ENCODE results near the gene BLNK.

The BLNK gene

DNA sequence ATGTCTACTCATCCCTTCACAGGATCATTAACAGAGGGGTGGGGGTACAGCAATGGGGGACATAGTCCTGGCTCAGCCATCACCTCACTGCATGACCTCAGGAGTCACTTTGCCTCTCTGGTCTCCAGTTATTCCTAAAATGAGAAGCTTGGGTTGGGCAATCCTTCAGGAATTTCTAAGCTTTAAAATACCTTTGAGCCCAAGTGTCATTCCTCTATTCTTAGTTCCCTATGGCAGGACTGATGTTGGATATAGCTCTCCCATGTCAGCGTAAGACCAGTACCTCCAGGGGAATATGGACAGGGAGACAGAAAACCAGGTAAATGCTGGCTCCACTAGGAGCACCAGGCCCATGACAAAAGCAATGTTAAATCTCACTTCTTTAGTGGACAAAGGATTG is 34.5 kb downstream of the BLNK start:
- no peak for ATAC-seq (replicated peaks)
- Mint-ChIP-seq H3K36me3 (peaks cover 70 to 83% of the 10 kb centered on the region in 2 donors), H3K4me3 (peak overlapping the region; percentile 4 to 50), H3K27ac (peak overlapping the region; percentile 39), H3K27me3 (no peaks in the 10 kb centered on the region), H3K9me3 (no peaks in the 10 kb centered on the region), H3K4me1 (peaks cover 63 to 99% of the 10 kb centered on the region in 2 donors)
- no peak for DNase-seq

DNA sequence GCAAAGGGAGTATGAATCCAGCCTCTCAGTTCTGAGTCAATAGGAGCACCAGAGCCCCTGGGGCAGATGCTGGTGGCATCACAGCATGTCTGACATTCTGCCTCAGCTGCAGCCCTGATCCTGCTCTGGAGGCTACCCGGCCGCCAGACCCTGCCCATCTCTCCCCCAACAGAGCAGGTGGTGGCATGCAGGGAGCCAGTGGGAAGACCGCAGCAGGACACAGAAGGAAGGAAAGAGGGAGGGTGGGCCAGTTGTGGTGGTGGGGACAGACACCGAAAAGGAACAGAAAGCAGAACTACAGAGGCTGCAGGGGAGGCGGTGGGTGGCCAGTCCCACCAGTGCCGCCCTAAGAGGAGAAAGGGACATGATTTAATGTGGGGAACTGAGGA is 35.3 kb downstream of the BLNK start:
- no peaks in the 10 kb centered on the region for H3K27me3 Mint-ChIP-seq
- peak overlapping the region; percentile 92 for H3K27ac Mint-ChIP-seq
- ATAC-seq (replicated peaks): peak; percentile 67 to 73
- no peak for DNase-seq
- peak overlapping the region; percentile 58 to 75 for H3K4me3 Mint-ChIP-seq
- H3K36me3 Mint-ChIP-seq: peaks cover 68 to 79% of the 10 kb centered on the region in 2 donors
- no peaks in the 10 kb centered on the region for H3K9me3 Mint-ChIP-seq
- H3K4me1 Mint-ChIP-seq: peaks cover 66 to 99% of the 10 kb centered on the region in 2 donors

DNA sequence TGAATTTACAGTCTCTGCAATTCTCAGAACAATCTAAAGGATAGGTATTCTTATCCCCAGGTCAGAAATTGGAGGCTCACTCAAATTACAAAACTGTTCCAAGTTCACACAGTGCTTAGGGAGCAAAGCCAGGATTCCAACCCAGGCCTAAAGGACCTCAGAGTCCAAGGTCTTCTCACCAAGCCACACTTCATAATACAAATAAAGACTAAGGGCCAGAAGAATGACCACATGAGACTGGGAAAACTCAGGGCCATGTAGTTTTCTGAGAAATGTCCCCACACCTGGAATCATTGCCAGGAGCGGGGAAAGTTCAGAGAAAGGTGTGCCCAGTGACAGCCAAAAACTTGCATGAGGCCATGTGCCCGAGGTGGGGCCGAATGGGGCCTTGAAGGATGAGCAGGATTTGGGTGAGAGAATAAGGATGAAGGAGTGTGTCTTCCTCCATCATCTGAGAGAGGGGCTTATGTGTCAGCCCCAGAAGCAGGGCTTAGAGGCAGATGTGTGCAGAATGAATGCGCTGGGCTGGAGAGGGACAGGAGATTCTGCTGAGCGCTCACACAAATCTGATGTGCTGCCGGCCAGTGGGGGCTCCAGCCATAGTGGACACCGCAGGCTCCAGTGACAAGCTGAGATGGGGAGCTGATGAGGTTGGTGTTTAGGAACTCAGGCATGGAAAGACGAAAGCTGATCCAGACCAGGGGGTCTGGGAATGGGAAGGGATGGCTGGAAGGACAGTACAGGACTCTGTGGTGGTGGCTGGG is 35.9 kb downstream of the BLNK start:
- DNase-seq: no peak
- no peaks in the 10 kb centered on the region for H3K9me3 Mint-ChIP-seq
- peak; percentile 13 to 32 for ATAC-seq (replicated peaks)
- H3K27me3 Mint-ChIP-seq: no peaks in the 10 kb centered on the region
- peaks cover 66 to 75% of the 10 kb centered on the region in 2 donors for H3K36me3 Mint-ChIP-seq
- H3K4me3 Mint-ChIP-seq: peak overlapping the region; percentile 58 to 75
- peaks cover 72 to 99% of the 10 kb centered on the region in 2 donors for H3K4me1 Mint-ChIP-seq
- peak overlapping the region; percentile 92 for H3K27ac Mint-ChIP-seq

DNA sequence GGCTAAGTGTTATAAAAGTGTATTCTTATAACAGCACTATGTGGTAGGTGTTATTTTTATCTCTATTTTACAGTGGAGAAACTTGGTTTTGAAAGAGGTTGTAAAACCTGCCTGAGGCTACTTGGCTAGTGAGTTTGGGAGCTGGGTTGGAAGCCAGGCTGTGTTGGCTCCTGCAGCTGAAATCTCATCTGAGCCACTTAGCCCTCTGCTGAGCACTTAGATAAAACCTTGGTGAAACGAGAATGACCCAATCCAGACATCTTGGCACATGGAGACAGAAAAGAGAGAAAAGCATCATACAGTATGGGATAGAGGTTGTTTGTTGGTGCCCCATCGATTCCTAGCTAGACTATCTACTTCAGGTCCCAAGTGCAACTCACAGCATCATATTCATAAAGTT is 37.4 kb downstream of the BLNK start:
- H3K27ac Mint-ChIP-seq: no peak overlapping the region
- ATAC-seq (replicated peaks): no peak
- DNase-seq: no peak
- peaks cover 71 to 74% of the 10 kb centered on the region in 2 donors for H3K36me3 Mint-ChIP-seq
- no peaks in the 10 kb centered on the region for H3K9me3 Mint-ChIP-seq
- no peak overlapping the region for H3K4me3 Mint-ChIP-seq
- no peaks in the 10 kb centered on the region for H3K27me3 Mint-ChIP-seq
- peaks cover 73 to 98% of the 10 kb centered on the region in 2 donors for H3K4me1 Mint-ChIP-seq

DNA sequence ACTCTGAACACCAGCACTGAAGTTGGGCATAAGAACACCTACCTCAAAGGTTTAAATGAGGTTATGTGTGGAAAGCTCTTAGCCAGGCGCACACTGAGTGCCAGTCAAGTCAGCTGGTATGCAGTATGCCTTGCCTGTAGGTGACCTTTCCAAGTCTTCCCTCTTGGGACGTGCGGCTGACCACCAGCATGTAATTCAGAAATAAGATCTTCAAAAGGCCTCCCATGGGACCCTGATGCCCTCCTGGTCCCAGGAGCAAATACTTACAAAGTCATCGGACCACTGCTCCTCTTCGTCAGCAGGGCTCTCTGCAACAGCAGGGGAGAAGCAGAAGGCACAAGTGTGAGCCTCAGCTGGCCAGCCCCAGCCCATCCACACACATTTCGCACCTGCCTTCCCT is 40.8 kb downstream of the BLNK start:
- peaks cover 44 to 64% of the 10 kb centered on the region in 2 donors for H3K4me1 Mint-ChIP-seq
- H3K27me3 Mint-ChIP-seq: no peaks in the 10 kb centered on the region
- peaks cover 44 to 61% of the 10 kb centered on the region in 2 donors for H3K36me3 Mint-ChIP-seq
- ATAC-seq (replicated peaks) (peak; percentile 93), DNase-seq (peak; percentile 83)
- no peaks in the 10 kb centered on the region for H3K9me3 Mint-ChIP-seq
- H3K27ac Mint-ChIP-seq: peak overlapping the region; percentile 96
- H3K4me3 Mint-ChIP-seq: peak overlapping the region; percentile 7 to 56

DNA sequence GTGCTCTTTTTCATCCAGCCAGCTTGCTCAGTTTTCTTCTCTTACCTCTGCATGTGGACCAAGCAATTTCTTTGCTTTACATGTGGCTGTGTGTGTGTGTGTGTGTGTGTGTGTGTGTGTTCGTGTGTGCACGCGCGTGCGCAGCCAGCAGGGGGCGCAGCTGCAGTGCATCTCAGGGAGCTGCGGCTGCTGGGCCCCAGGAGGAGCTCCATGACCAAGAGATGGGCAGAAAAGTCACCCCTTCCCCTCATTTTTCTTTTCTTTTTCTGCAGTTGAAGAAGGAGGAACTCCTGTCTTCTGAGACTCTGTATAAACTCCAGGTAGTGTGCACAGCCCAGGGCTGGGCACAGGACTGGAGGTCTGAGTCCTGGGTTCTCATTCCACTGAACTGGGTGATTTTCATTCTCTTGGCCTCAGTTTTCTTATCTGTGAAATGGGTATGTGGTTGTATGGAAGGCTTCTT is 41.8 kb downstream of the BLNK start:
- Mint-ChIP-seq H3K36me3 (peaks cover 40 to 62% of the 10 kb centered on the region in 2 donors), H3K4me1 (peaks cover 40 to 55% of the 10 kb centered on the region in 2 donors), H3K27me3 (no peaks in the 10 kb centered on the region), H3K9me3 (no peaks in the 10 kb centered on the region), H3K4me3 (peak overlapping the region; percentile 14 to 69), H3K27ac (peak overlapping the region; percentile 96)
- DNase-seq (peak; percentile 58), ATAC-seq (replicated peaks) (peak; percentile 47 to 57)

DNA sequence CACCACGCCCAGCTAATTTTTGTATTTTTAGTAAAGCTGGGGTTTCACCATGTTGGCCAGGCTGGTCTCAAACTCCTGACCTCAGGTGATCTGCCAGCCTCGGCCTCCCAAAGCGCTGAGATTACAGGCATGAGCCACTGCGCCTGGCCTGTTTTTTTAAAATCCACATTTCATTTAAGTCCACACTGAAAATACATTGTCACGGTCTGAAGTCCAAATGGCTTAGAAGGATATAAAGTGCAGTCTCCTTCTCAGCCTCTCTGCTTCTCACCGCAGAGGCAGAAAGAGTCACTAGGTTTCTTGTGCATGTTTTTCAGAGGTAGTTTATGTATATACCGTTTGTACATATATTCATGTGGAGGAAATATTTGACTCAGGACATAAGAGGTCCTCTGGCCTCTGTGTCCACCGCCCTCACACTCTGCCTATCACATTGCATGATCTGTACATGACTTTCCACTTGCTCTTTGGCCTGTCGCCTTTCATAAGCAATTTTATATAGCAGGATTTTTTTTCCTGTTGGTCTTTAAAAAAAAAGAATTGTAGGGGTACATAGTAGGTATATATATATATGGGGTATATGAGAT is 42.9 kb downstream of the BLNK start:
- H3K27me3 Mint-ChIP-seq: no peaks in the 10 kb centered on the region
- H3K4me1 Mint-ChIP-seq: peaks cover 34 to 45% of the 10 kb centered on the region in 2 donors
- H3K36me3 Mint-ChIP-seq: peaks cover 41 to 69% of the 10 kb centered on the region in 2 donors
- no peak overlapping the region for H3K4me3 Mint-ChIP-seq
- H3K27ac Mint-ChIP-seq: no peak overlapping the region
- DNase-seq (no peak), ATAC-seq (replicated peaks) (no peak)
- H3K9me3 Mint-ChIP-seq: no peaks in the 10 kb centered on the region

DNA sequence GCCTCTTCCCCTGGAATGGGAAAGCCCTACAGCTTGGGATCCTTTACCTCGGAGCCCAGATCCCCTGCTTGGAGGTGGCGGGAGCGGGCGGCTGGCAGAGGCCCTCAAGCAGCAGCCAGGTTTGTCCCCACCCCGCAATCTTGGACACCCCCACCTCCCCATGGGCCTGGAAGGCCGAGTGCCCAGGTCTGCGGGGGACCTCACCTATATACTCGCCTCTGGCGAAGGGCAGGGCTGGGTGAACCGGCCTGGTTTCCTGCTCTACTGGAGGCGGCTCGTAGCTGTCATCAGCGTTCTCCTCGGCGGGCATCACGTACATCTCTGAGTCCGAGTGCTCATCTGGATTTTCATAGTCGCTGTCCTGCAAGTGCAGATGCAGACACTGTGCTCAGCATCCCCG is 44.2 kb downstream of the BLNK start:
- H3K27ac Mint-ChIP-seq: no peak overlapping the region
- DNase-seq (no peak), ATAC-seq (replicated peaks) (no peak)

DNA sequence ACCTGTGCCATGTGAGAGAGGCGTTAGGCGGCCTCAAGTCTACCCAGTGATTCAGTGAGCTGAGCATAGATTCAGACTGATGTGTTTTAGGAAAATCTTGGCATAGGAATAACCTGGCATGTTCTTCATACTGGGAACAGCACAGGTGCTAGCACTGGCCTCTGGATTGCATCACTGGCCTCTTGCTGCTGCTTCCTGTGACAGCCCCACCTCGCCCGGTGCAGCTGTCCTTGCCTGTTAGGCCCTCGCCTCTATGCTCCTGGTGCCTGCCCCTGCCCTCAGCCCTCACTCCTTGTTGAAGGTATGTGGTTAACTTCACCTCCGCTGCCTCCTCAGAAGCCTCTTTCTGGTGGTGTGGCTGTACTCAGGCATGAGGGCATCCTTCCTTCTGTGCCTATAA is 46.2 kb downstream of the BLNK start:
- Mint-ChIP-seq H3K9me3 (no peaks in the 10 kb centered on the region), H3K27me3 (no peaks in the 10 kb centered on the region), H3K36me3 (peaks cover 46 to 74% of the 10 kb centered on the region in 2 donors), H3K27ac (no peak overlapping the region), H3K4me1 (peaks cover 21 to 32% of the 10 kb centered on the region in 2 donors), H3K4me3 (no peak overlapping the region)
- no peak for DNase-seq
- no peak for ATAC-seq (replicated peaks)

More for the DNA sequence above, 44.2 kb downstream of the BLNK start:
- Mint-ChIP-seq H3K4me1 (peaks cover 37 to 44% of the 10 kb centered on the region in 2 donors), H3K4me3 (no peak overlapping the region), H3K9me3 (no peaks in the 10 kb centered on the region), H3K36me3 (peaks cover 48 to 70% of the 10 kb centered on the region in 2 donors), H3K27me3 (no peaks in the 10 kb centered on the region)

DNA sequence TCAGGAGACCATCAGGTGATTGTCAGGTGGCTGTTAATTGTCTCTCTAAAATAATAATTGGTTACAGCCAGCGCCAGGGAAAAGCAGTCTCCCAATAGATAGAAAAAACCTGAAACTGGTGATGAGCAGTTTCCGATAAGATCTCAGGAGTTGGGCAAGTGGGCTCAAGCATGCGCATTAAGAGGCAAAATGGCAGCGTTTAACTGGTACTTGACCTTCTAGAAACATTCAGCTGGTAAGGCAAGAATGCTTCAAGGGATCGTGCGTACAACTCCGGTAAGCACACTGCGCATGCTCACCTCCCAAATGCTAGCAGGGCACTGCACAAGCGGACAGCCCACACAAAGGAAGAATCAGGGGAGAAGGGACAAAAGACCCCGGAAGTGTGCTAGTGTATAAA is 48.5 kb downstream of the BLNK start:
- H3K4me1 Mint-ChIP-seq: peaks cover 13 to 22% of the 10 kb centered on the region in 2 donors
- no peaks in the 10 kb centered on the region for H3K27me3 Mint-ChIP-seq
- no peak overlapping the region for H3K27ac Mint-ChIP-seq
- H3K4me3 Mint-ChIP-seq: no peak overlapping the region
- peaks cover 46 to 75% of the 10 kb centered on the region in 2 donors for H3K36me3 Mint-ChIP-seq
- no peak for ATAC-seq (replicated peaks)
- no peak for DNase-seq
- no peaks in the 10 kb centered on the region for H3K9me3 Mint-ChIP-seq

DNA sequence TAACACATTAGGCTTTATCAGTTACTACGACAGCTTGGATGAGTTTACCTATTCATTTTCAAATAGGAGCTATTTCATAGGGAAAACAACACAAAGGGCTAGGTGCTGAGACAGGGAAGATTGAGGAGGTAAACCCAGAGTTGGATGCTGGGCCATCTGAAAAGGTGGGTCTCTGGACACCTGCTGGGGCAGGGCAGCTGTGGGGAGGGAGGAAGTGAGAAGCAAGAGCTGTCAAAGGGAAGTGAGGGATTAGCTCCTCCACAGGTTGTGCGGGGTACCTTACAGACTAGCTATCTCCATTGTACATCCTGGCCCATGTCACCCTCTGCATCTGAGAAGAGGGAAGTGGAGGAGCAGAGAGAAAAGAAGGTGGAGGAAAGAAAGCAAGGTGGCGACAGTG is 48.9 kb downstream of the BLNK start:
- DNase-seq (no peak), ATAC-seq (replicated peaks) (peak; percentile 47 to 50)
- no peak overlapping the region for H3K4me3 Mint-ChIP-seq
- H3K9me3 Mint-ChIP-seq: no peaks in the 10 kb centered on the region
- H3K27me3 Mint-ChIP-seq: no peaks in the 10 kb centered on the region
- H3K4me1 Mint-ChIP-seq: peaks cover 13 to 22% of the 10 kb centered on the region in 2 donors
- H3K27ac Mint-ChIP-seq: peak overlapping the region; percentile 42
- H3K36me3 Mint-ChIP-seq: peaks cover 44 to 74% of the 10 kb centered on the region in 2 donors

DNA sequence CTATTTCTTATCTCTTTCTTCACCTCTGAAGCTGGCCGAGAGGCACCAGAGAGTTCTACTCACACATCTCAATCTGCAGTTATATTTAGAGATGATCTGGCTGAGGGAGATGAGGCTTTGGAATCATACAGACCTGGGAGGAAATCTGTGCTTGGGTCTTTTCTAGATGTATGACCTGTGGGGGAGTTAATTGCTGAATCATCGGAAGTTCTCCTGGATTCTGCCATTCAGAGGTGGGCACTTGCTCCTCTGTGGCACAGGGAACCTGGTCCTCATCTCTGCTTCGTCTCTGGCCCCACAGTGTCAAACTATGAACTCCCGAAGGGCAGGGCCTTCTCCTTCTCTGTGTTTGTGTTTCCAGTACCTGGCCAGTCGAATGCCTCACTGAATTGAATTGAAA is 52.5 kb downstream of the BLNK start:
- Mint-ChIP-seq H3K27ac (peak overlapping the region; percentile 74), H3K9me3 (no peaks in the 10 kb centered on the region), H3K36me3 (peaks cover 65 to 82% of the 10 kb centered on the region in 2 donors), H3K4me3 (no peak overlapping the region), H3K4me1 (peaks cover 18 to 40% of the 10 kb centered on the region in 2 donors), H3K27me3 (no peaks in the 10 kb centered on the region)
- ATAC-seq (replicated peaks): no peak
- no peak for DNase-seq

DNA sequence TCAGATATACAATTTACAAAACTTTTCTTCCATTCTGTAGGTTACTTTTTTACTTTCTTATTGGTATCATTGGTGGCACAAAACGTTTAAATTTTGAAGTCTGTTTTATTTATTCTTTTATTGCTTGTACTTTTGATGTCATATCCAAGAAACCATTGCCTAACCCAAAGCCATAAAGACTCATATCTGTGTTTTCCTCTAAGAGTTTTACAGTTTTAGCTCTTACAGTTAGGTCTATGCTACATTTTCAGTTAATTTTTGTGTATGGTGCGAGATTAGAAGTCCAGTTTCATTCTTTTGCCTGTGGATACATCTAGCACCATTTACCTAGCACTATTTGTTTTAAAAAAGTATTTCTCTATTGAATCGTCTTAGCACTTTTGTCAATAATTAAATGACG is 53.7 kb downstream of the BLNK start:
- peaks cover 21 to 44% of the 10 kb centered on the region in 2 donors for H3K4me1 Mint-ChIP-seq
- ATAC-seq (replicated peaks) (no peak), DNase-seq (no peak)
- peak overlapping the region; percentile 43 for H3K27ac Mint-ChIP-seq
- no peaks in the 10 kb centered on the region for H3K27me3 Mint-ChIP-seq
- no peaks in the 10 kb centered on the region for H3K9me3 Mint-ChIP-seq
- no peak overlapping the region for H3K4me3 Mint-ChIP-seq
- H3K36me3 Mint-ChIP-seq: peaks cover 60 to 81% of the 10 kb centered on the region in 2 donors

DNA sequence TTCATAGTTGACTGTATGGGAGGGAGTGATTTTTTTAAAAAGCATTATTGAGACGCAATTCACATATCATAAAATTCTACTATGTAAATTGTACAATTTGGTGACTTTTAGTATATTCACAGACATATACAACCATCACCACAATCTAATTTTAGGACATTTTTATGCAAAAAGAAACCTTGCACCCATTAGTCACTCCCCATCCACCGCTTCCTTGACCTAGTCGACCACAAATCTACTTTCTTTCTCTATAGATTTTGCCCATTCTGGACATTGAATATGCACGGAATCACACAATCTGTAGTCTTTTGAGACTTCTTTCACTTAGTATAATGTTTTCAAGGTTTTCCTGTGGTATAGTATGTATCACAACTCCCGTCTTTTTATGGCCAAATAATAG is 54.6 kb downstream of the BLNK start:
- DNase-seq: no peak
- H3K27me3 Mint-ChIP-seq: no peaks in the 10 kb centered on the region
- H3K27ac Mint-ChIP-seq: peak overlapping the region; percentile 48
- no peak for ATAC-seq (replicated peaks)
- H3K9me3 Mint-ChIP-seq: no peaks in the 10 kb centered on the region
- H3K36me3 Mint-ChIP-seq: peaks cover 56 to 76% of the 10 kb centered on the region in 2 donors
- peaks cover 18 to 45% of the 10 kb centered on the region in 2 donors for H3K4me1 Mint-ChIP-seq
- no peak overlapping the region for H3K4me3 Mint-ChIP-seq

DNA sequence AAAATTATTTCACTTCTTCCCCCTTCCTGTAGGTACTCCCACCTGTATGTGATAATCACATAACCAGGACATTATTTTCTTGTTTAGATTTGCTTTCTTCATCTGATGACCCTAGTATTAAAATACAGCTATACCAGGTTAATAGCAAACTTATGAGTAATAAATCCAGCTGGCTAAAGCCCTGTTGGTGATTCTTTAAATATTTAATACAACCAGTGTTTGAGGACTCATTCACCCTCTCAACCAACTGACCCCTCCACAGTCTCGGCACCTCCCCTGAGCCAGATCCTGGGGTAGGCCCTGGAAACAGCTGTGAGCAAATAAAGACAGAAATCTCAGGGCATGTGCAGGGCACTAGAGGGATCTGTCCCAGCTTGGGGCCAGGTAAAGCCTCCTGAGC is 58.5 kb downstream of the BLNK start:
- no peaks in the 10 kb centered on the region for H3K9me3 Mint-ChIP-seq
- no peak for DNase-seq
- peaks cover 22 to 54% of the 10 kb centered on the region in 2 donors for H3K4me1 Mint-ChIP-seq
- no peak overlapping the region for H3K4me3 Mint-ChIP-seq
- ATAC-seq (replicated peaks): no peak
- peaks cover 55 to 78% of the 10 kb centered on the region in 2 donors for H3K36me3 Mint-ChIP-seq
- no peaks in the 10 kb centered on the region for H3K27me3 Mint-ChIP-seq
- H3K27ac Mint-ChIP-seq: peak overlapping the region; percentile 86

All from stimulated activated naive B cell treated with anti-CD40 and anti-IgM and Interleukin-4, amounts not matched to agents 10 μg/mL and 1 μg/mL and 100 μg/mL, for 72 hours (primary cell).